GM18867 (cell line): ENCODE data around the gene HMGXB3.

Source experiments
- ATAC-seq: cut with Tn5 transposase; IDR thresholded peaks from one replicate; pipeline ENCODE4 v1.9.1; 2021; ENCODE audit warnings: mild to moderate bottlenecking, moderate library complexity; ENCODE audit not compliant: unreplicated experiment

The HMGXB3 gene

DNA sequence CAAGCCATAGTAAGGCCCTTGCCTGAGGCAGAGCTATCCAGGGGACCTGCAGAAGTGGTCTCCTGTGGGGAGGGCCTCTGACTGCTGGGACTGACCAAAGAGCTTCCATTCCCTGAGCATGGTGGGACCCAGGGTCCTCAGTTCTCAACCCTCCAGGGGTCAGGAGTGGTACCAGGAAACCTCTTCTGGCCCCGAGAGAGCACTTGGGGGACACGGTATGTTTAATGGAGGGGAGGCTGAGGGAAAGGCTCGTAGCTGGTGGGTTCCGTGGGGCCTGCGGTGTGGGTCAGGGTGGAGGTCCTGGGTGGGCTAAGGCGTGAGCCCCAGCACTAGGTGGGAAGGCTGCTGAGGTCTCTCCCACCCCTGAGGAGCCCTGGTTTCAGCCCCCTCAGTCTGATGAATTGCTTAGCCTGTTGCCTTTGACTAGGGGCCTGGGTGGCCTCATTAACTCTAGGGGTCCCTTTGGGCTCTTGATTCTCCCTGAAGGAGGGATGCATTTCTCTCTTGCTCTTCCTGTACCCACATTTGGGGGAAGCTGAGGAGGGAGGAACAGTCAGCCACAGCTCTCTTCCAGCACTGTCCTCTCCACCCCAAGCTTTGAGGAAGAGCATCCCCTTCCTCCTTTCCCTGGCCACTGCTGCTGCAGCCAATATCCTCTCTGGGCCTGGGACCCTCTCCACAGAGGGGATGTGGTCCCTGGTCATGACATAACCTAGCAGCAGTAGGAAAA lies 51.9 kb downstream of the HMGXB3 start:
- no peak for ATAC-seq

DNA sequence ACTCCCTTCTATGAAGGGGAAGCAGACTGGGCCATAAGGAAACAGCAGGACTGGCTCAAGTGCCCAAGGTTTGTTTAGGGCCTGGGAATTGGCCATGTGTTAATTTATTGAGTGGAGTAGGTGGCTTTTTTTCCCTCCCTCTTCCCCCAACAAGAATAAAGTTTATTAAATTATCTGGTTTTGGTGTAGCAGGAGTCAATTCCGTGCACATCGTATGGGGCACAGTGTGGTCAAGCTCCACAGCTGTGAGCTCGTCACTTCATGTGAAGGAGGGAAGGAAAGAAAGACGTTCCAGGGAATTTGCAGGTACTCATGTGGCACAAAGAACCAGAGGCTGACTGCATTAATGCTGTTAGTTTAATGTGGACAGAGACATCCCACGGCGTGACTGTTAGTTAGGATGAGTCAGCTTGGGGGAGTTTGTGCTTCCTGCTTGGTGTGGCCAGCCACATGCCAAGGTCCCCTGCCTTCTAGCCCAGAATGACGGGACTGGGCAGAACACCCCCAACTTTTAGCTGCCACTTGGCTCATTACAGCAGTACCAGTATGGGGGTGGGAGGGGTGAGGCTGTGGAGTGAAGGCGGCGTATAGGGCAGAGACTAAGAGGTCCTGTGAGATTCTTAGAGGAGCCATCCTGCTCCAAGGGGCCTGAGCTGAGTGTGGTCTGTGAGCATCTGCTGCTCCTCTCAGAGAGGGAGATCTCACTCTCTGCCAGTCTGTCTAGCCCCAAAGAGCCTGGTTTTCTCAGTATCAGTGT lies 52.6 kb downstream of the HMGXB3 start:
- no peak for ATAC-seq

DNA sequence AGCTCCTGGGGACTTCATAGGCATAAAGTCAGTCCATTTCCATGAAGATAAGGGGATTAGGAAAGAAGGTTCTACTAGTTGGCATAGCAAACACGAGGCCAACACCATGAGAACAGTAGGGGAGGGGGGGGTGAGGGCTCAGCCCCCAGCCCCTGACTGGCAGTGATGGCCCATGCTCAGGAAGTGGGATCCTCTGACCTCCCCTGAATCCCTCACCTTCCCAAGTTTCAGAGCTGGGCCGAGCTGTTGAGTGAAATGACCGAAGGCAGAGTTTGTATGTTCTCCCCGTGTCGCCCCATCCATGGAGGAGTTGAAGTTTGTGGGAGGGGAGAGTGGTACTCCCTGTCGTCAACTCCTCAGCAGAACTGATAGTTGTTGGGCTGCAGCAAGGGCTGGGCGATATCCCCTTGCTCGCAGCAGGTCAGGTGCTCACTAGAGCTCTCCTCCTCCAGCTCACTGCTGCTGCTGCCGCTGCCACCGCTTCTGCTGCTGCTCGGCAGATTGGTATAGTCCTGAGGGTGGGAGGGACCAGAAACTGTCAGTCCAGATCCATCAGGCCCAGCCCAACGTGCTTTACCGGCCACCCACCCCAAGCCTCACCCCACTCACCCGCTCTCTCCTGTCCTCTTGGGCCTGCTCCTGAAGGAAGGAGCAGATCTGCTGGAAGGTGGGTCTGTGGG lies 53.3 kb downstream of the HMGXB3 start:
- no peak for ATAC-seq

GRCh38 chr5:150054569-150054968 lies 54.0 kb downstream of the HMGXB3 start:
- ATAC-seq = no peak

DNA sequence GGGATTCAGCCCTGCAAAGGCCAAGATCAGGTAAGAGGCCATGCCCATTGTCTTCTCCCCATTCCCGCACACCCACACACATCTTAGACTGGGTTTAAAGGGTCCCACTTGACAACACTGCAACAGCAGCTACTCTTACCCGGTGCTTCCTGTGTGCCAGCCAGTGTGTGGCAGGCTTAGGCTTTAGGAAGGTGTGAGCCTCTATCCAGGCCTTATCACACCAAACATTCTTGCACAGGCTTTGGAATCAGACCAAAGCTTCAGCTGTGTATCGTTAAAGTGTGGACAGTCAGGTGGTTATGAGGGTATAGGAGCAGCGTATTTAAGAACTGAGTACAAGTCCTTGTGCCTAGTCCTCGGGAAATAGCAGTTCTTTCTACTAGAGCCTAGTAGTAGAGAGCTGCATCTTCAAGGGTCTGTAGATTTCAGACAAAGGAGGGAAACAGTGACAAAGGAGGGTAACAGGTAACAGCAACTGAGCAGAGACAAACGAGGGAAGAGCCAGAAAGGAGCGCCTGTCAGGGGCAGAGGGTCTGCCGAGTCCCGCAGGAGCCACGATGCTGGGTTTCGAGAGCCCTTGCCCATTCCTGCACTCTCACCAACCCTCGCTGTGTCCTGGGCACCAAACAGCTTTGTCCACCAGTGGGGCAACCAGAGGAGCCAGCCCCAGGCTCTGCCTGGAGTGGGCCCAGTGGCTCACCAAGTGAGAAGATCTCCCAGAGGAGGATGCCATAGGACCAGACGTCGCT lies 55.0 kb downstream of the HMGXB3 start:
- ATAC-seq = no peak

DNA sequence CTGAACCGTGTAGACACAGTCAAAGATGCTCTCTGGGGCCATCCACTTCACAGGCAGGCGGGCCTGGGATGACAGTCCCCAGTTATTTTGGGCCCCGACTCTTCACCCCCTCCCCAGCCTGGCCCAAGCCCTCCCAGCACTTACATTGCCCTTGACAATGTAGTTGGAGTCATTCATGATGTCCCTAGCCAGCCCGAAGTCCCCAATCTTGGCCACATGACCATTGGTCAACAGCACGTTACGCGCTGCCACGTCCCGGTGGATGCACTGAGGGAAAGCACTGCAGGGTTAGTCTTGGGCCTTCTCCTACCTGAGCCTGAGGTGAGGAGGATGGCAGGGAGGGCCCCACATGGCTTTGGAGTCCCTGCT lies 55.5 kb downstream of the HMGXB3 start:
- no peak for ATAC-seq

- ATAC-seq = no peak
Measured at GRCh38 chr5:150057052-150057451, 56.5 kb downstream of the HMGXB3 start.

- no peak for ATAC-seq
Measured at GRCh38 chr5:150057511-150057910, 57.0 kb downstream of the HMGXB3 start.

DNA sequence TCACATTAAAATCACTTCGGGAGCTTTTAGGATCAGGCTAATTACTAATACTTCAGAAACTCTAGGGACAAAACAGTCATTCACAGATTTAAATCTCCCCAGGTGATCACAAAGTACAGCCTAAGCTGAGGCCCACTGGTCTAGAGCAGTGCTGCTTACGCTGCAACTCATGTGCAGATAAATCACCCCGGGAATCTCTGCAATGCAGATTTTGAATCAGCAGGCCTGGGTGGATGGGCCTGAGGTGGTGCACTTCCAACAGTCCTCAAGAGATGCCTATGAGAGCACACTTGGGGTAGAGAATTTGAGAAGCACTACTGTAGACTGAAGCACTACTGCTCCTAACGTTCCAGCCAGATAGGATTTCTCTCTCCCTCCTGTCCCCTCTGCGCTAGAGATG lies 57.5 kb downstream of the HMGXB3 start:
- ATAC-seq = no peak

GRCh38 chr5:150058480-150059126 lies 58.1 kb downstream of the HMGXB3 start:
- ATAC-seq = no peak

DNA sequence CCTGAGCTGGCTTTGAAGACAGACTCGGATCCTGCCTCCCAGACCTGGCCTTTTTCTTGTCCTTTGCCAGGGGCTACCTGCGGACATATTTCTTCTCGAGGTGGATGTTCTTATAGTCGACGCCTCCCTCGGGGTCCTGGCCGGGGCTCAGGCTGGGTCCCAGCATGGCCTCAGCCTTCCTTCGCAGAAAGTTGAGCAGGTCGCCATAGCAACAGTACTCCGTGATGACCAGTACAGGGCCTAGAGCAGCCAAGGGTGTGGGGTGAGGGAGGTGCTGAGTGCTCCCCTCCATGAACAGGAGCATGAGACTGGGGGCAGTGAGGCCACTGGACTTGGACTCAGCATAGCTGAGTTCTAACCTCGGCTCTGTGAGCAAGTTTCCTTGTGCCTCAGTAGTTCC lies 59.1 kb downstream of the HMGXB3 start:
- ATAC-seq = no peak

- ATAC-seq = no peak
Measured at GRCh38 chr5:150060471-150060870, 59.9 kb downstream of the HMGXB3 start.

GRCh38 chr5:150061538-150061995 lies 61.0 kb downstream of the HMGXB3 start:
- ATAC-seq = no peak

GRCh38 chr5:150062216-150062922 lies 61.8 kb downstream of the HMGXB3 start:
- no peak for ATAC-seq

DNA sequence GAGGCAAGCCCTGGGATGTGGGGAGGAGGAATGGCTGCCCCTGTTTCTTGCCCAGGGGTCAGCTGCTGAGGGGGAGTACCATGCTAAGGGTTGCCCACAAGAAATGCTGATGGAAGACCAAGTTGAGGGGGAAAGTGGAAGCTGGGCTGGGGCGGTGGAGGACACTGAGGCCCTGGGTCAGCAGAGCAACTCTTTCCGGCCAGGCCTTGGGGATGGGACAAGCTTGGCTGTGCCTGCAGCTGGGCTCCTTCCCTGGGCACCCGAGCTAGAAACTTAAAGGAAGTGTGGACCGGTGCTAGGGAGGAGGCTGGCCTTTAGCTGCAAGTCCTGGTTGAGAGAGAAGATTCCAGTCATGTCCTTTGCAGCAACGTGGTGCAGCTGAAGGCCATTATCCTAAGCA lies 63.1 kb downstream of the HMGXB3 start:
- ATAC-seq = no peak

- ATAC-seq = no peak
Measured at GRCh38 chr5:150064681-150065220, 64.2 kb downstream of the HMGXB3 start.

DNA sequence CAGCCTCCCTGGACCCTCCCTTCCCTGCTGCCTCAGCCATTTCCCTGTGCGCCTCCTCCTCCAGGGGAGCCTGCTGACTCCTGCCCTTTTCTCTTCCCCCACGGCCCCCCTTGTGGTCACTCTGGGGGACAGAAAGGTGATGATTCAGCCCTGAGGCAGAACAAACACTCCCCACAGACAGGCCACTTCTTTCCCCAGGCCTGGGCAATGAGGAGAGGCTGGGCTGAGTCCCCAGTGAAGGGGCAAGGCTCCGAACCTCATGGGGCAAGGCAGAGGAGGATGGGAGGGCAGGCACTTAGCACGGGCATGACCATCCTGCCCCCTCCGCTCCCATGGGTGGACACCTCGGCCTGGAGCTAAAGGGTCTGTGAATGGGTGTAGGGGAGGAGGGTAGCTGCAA lies 64.8 kb downstream of the HMGXB3 start:
- ATAC-seq = no peak

- ATAC-seq = no peak
Measured at GRCh38 chr5:150065886-150066285, 65.3 kb downstream of the HMGXB3 start.

DNA sequence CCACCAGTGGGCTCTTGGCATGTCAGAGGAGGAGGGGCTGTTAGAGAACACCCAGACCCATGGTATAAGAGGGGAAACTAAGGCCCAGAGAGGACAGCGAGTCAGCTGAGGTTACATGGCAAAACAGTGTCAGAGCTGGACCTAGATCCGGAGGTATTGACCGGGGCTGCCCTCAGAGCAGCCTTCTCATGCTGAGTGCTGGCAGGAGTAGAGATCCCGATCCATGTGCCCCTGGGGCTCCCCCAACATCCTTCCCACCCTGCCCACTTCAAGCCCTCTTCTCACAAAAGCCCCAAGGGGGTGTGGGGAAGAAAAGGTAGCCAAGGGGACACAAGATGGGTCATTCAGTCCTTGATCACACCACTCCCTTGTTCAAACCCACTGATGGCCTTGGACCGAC lies 65.9 kb downstream of the HMGXB3 start:
- ATAC-seq = no peak

DNA sequence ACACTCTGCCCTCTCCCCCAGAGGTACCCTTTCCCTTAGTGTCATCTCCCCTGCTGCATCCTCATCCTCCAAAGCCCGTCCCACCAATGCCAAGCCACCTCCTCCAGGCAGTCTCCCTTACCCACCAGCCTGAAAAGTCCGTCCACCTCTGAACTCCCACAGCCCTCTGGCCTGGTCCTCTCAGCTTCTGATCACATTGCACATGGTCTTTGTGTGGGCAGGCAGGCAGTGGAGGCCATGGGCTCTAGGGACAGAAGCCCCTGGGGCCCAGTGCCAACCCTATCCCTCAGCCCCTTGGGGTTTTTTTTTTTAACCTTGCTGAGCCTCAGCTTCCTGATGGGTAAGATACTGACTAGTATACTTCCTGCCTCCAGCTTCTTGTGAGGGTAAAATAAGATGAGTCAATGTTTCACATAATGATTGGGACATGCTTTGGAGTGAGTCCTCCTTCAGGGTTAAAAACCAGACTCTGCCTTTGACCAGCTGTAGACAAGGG lies 66.4 kb downstream of the HMGXB3 start:
- no peak for ATAC-seq
